K562 (cell line): ENCODE measurements around the gene PYM1. TPM values are rescaled to one million over a fixed set of nuclear protein-coding genes. Genes with fewer than 3 reads are reported as not detected.

ENCODE experiments used
- ATAC-seq: fragments of 200-7000 bp; cut with Tn5 transposase; 3 replicates; pipeline ENCODE4 v1.9.1; 2020; ENCODE audit warnings: moderate library complexity
- BruUV-seq: library from RNA; stranded (reverse); fragments of 400-500 nt; replicated peaks from 2 replicates; lab custom pipeline; 2021; lab: Mats Ljungman, UMichigan
- CTCF ChIA-PET: fragments of 300-600 bp; formaldehyde crosslinking; extraction: SDS; loops from one replicate; lab custom pipeline; 2021; ENCODE audit warnings: low intra/inter-chr PET ratio; lab: Yijun Ruan, JAX
- POLR2A ChIA-PET: fragments of 300-600, 350-650 bp; sonication (Branson Sonifier 250); formaldehyde crosslinking; extraction: SDS; loops from one replicate; lab custom pipeline; 2021; ENCODE audit warnings: antibody characterized with exemption, inconsistent platforms; lab: Yijun Ruan, JAX
- DNase-seq, 4 experiments: peaks; one replicate each; pipeline versions ENCODE4 v3.0.0 to v3.0.0-alpha.2; 2011 to 2018; ENCODE audit warnings: low spot score in 3 of 4, mixed read lengths in 3 of 4; ENCODE audit errors: extremely low read depth in 1 of 4
- FAIRE-seq: peaks from 2 replicates; lab custom pipeline; 2011; peaks lifted over from hg19 to GRCh38; lab: Jason Lieb, UNC
- H2AFZ ChIP-seq: 2 replicates; pipeline ENCODE4 v1.6.0; 2011; ENCODE audit warnings: low read depth, low read length, control low read depth, inconsistent platforms
- H3K27ac ChIP-seq: fragments of 200-600 bp; 3 replicates; pipeline ENCODE4 v1.8.0; 2011; ENCODE audit warnings: low read depth, mild to moderate bottlenecking, control low read depth, inconsistent platforms, low read length, moderate library complexity, mixed read lengths; ENCODE audit errors: extremely low read depth
- H3K27me3 ChIP-seq, 2 experiments: fragments of 300-600 bp in 1 of 2; 2 replicates in 1 of 2; 3 replicates in 1 of 2; pipeline versions ENCODE4 v1.6.0 to v1.8.0; 2011; ENCODE audit warnings: inconsistent platforms in 2 of 2, low read length in 2 of 2, mild to moderate bottlenecking in 1 of 2, mixed read lengths in 1 of 2, moderate library complexity in 1 of 2; ENCODE audit not compliant: control insufficient read depth in 2 of 2, insufficient read depth in 2 of 2
- H3K36me3 ChIP-seq: fragments of 300-600 bp; 3 replicates; pipeline ENCODE4 v1.8.0; 2011; ENCODE audit warnings: mild to moderate bottlenecking, low read length, inconsistent platforms; ENCODE audit not compliant: control insufficient read depth, insufficient read depth
- H3K4me1 ChIP-seq, 2 experiments: fragments of 200-600 bp in 1 of 2; replicated peaks in 1 of 2; 2 replicates in 1 of 2; 3 replicates in 1 of 2; pipeline versions ENCODE4 v1.5.1 to v1.8.0; 2011; ENCODE audit warnings: inconsistent platforms in 2 of 2, low read length in 2 of 2, mild to moderate bottlenecking in 1 of 2, mixed read lengths in 1 of 2, moderate library complexity in 1 of 2; ENCODE audit not compliant: control insufficient read depth in 2 of 2, insufficient read depth in 2 of 2
- H3K4me2 ChIP-seq: 2 replicates; pipeline ENCODE4 v1.6.1; 2011; ENCODE audit warnings: low read length, control low read depth, inconsistent platforms, mixed read lengths; ENCODE audit not compliant: insufficient read depth
- H3K4me3 ChIP-seq: fragments of 200-600 bp; sonication (generic), shearing (Covaris generic); 2 replicates; pipeline ENCODE4 v1.5.1; 2016; ENCODE audit warnings: control low read depth, inconsistent platforms
- H3K79me2 ChIP-seq: fragments of 200-600 bp; 3 replicates; pipeline ENCODE4 v1.8.0; 2011; ENCODE audit warnings: low read length, inconsistent platforms; ENCODE audit not compliant: control insufficient read depth, insufficient read depth
- H3K9ac ChIP-seq, 2 experiments: 2 replicates each; pipeline versions ENCODE4 v1.6.0 to v1.6.1; 2011; ENCODE audit warnings: low read depth in 2 of 2, low read length in 2 of 2, control low read depth in 1 of 2, inconsistent platforms in 1 of 2, mild to moderate bottlenecking in 1 of 2, mixed read lengths in 1 of 2; ENCODE audit not compliant: insufficient read depth in 1 of 2
- H3K9me1 ChIP-seq: one replicate; pipeline ENCODE4 v1.6.0; 2011; ENCODE audit warnings: inconsistent platforms, mild to moderate bottlenecking, low read length, moderate library complexity; ENCODE audit not compliant: control insufficient read depth, insufficient read depth
- H3K9me3 ChIP-seq: replicated peaks from 2 replicates; pipeline ENCODE4 v1.5.1; 2011; ENCODE audit warnings: low read depth, low read length, inconsistent platforms; ENCODE audit not compliant: control insufficient read depth, insufficient read depth
- H4K20me1 ChIP-seq: replicated peaks from 2 replicates; pipeline ENCODE4 v1.6.1; 2011; ENCODE audit warnings: low read length, inconsistent platforms, mixed read lengths; ENCODE audit not compliant: control insufficient read depth, insufficient read depth
- RAD51 ChIP-seq: fragments of 450-650 bp; IDR thresholded peaks from 2 replicates; pipeline ENCODE4 v1.7.1; 2016; ENCODE audit warnings: low read depth, mild to moderate bottlenecking, borderline replicate concordance
- TFAP4 ChIP-seq: sonication (generic); formaldehyde crosslinking; IDR thresholded peaks from 2 replicates; pipeline ENCODE4 v1.8.0; 2022; ENCODE audit warnings: missing genetic modification reagents, mild to moderate bottlenecking, moderate library complexity, borderline replicate concordance
- UBTF ChIP-seq, 2 experiments: IDR thresholded peaks; 2 replicates each; pipeline ENCODE4 v1.6.1; 2012; ENCODE audit warnings: improper control_type of control experiment in 2 of 2, low read depth in 2 of 2, low read length in 2 of 2, borderline replicate concordance in 1 of 2
- ZFX ChIP-seq: sonication (generic); formaldehyde crosslinking; IDR thresholded peaks from 2 replicates; pipeline ENCODE4 v1.8.0; 2022; ENCODE audit warnings: mild to moderate bottlenecking, missing genetic modification reagents, moderate library complexity
- ZNF263 ChIP-seq: sonication (generic); formaldehyde crosslinking; IDR thresholded peaks from 2 replicates; pipeline ENCODE4 v1.8.0; 2022; ENCODE audit warnings: mild to moderate bottlenecking, missing genetic modification reagents, borderline replicate concordance
- WGBS: fragments of 100-300 bp; shearing (Covaris generic); methylation state at CpG from one replicate; pipeline ENCODE4 v1.1.6; 2016; ENCODE audit warnings: low coverage, mixed read lengths; ENCODE audit not compliant: insufficient coverage; ENCODE audit errors: missing lambda C conversion rate; 5-methylcytosine and 5-hydroxymethylcytosine counted together
- in situ Hi-C: fragments of 300-500 bp; cut with MboI; formaldehyde crosslinking; loops from 4 replicates; pipeline ENCODE4 v1.15.0; 2018; ENCODE audit warnings: inconsistent platforms, mixed read lengths
- intact Hi-C: fragments of 100-400 bp; cut with micrococcal nuclease; formaldehyde crosslinking; loops from 2 replicates; pipeline ENCODE4 v1.14.2; 2022
- polyA plus RNA-seq, 8 experiments: library from polyadenylated mRNA; depleted of rRNA in 4 of 8; stranded (reverse) in 5 of 8; unstranded in 3 of 8; fragments of >200 nt; fragmentation: Nextera tagmentation in 2 of 8; fragmentation: Illumina TruSeq in 1 of 8; extraction: Ambion mirVana in 2 of 8; extraction: Trizol in 1 of 8; gene quantifications; 2 replicates each; pipeline versions ENCODE4 v1.2.1 to v1.2.3, GENCODE V29; 2011 to 2014; ENCODE audit warnings: inconsistent platforms in 1 of 8, missing spikeins in 1 of 8
- total RNA-seq, 7 experiments: library from RNA; depleted of rRNA in 6 of 7; stranded (reverse); fragments of >200 nt in 6 of 7; fragmentation: Illumina TruSeq in 2 of 7; extraction: Trizol in 2 of 7; gene quantifications; 2 replicates each; pipeline versions ENCODE4 v1.2.1 to v1.2.3, GENCODE V29; 2011 to 2021; ENCODE audit warnings: low replicate concordance in 1 of 7

Gene PYM1
- total and polyA plus RNA-seq, 9 of the 15 experiments (the other 6 are each of a cell fraction or from before 2014, with no cell fraction given), result 29.0 to 51.3 (median 34.1) TPM

- Histone ChIP-seq H3K27ac (no peak overlapping the region), H3K36me3 (peaks cover 10% of the 10 kb centered on the region; the same call in 2 of the 3 replicates), H3K9me1 (no peaks in the 10 kb centered on the region), H3K4me1 (peaks cover 2 to 5% of the 10 kb centered on the region in 2 experiments; a peak in 3 of 5 replicates), H3K4me2 (no peak overlapping the region), H3K9me3 (no peaks in the 10 kb centered on the region), H3K4me3 (no peak overlapping the region), H3K79me2 (no peaks in the 10 kb centered on the region), H2AFZ (no peak overlapping the region), H3K27me3 (no peaks in the 10 kb centered on the region), H4K20me1 (no peaks in the 10 kb centered on the region), H3K9ac (peak overlapping the region in 1 of 2 experiments; percentile 5; a peak in 1 of 4 replicates)
- TF ChIP-seq ZNF263 (CRISPR knock-in tag) (peak; percentile 71; the same call in 1 of the 2 replicates), ZFX (CRISPR knock-in tag) (0 out of 2 replicates have a peak, but pooled peaks have one; percentile 22), UBTF (IDR thresholded peaks at IDR 0.05; ENCODE audit: borderline replicate concordance in 1 of 2, low read depth in 2 of 2, low read length in 2 of 2) (0 out of 4 replicates have a peak, but pooled peaks of 1 of the 2 experiments have one; percentile 30), TFAP4 (CRISPR knock-in tag) (peak; percentile 58; the same call in 1 of the 2 replicates), RAD51 (no peak)
- in situ Hi-C loops, result no loop called here
- no TSS peak for BruUV-seq
- 43% methylated on average over 5 of the region's 7 CpGs for WGBS
- POLR2A ChIA-PET, result interaction anchor here (0.6 to 1.8 kb wide), 3 partner anchors 16 to 53 kb away, joined by 4 to 9 read pairs (median 5); no protein-coding TSS in a partner anchor
- peak; percentile 61 for ATAC-seq
- intact Hi-C loops, result no loop called here
- CTCF ChIA-PET, result no interaction called here
- FAIRE-seq, result no peak
- peak in 2 of 4 experiments; percentile 33 to 47 for DNase-seq
Observed at GRCh38 chr12:55901881-55902490, 25.7 kb downstream of the PYM1 start.
